GM12874 (cell line): ENCODE results near the gene GABARAP.

Experiments used
- TF ChIP-seq, protein P1 (sequence below): IDR thresholded peaks from 2 replicates; pipeline ENCODE4 v1.5.1; 2011; ENCODE audit warnings: low read depth, mild to moderate bottlenecking, control low read depth, low read length, moderate library complexity; ENCODE audit not compliant: insufficient read depth

The GABARAP gene

DNA sequence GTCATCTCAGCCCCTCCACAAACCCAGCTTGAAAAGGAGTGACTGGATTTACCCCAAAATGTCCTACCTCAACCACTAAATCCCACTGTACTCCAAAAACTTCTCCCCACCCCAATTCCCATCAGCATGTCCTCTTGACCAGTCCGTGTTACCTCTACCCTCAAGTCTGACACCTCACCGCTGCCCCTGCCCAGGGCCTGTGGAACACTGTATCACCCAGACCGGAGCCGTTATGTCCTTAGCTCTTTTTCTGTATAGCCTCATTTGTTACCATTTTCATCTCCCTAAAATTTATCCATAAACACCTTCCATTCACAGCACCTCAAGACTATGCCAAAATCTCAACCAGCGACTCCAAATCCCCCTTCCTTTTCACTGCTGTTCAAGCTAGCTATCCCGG lies 5.4 kb downstream of the GABARAP start:
- TF ChIP-seq, protein P1, sequence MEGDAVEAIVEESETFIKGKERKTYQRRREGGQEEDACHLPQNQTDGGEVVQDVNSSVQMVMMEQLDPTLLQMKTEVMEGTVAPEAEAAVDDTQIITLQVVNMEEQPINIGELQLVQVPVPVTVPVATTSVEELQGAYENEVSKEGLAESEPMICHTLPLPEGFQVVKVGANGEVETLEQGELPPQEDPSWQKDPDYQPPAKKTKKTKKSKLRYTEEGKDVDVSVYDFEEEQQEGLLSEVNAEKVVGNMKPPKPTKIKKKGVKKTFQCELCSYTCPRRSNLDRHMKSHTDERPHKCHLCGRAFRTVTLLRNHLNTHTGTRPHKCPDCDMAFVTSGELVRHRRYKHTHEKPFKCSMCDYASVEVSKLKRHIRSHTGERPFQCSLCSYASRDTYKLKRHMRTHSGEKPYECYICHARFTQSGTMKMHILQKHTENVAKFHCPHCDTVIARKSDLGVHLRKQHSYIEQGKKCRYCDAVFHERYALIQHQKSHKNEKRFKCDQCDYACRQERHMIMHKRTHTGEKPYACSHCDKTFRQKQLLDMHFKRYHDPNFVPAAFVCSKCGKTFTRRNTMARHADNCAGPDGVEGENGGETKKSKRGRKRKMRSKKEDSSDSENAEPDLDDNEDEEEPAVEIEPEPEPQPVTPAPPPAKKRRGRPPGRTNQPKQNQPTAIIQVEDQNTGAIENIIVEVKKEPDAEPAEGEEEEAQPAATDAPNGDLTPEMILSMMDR, result no peak

DNA sequence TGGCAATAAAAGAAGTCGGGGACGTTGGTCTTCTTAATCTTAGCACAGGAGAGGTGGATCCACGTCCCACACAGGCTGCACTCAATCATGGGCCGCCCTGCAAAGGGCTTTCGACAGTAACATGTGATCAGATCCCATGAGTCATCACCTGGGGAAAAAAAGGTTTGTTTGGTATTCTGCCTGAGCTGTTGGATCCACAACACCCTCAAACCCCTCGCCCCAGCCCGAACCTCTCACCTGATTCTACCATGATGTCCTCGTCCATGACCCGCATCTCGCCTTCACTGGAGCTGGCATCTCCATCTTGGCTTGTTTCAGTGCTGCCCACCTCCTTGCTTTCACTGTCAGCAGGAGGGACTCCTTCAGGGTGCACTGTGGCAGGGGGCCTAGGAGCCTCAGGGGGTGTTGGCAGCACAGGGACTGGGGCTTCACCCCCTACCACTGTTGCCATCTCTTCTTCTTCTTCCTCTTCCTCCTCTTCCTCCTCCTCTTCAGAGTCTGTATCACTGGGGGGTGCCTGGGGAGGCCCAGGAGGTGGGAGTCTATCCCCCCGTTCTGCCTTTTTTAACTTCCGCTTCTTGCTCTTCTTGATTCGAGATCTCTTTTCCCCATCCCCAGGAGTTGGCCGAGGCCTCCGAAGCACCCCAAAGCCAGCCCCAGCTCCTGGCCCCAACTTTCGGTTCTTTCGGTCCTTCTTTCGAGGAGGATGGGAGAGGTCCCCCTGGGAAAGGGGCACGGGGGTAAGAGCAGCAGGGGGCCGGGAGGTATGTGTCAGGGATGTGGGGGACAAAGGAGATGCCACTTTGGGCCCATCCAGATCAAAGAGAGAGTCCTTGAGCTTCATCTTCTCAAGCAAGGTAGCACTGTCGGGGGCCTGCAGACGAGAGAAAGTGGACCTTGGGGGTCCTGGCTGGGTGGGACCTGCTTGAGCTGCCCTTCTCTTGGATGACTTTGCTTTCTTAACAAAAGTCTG lies 6.3 kb downstream of the GABARAP start:
- TF ChIP-seq, protein P1, result no peak

DNA sequence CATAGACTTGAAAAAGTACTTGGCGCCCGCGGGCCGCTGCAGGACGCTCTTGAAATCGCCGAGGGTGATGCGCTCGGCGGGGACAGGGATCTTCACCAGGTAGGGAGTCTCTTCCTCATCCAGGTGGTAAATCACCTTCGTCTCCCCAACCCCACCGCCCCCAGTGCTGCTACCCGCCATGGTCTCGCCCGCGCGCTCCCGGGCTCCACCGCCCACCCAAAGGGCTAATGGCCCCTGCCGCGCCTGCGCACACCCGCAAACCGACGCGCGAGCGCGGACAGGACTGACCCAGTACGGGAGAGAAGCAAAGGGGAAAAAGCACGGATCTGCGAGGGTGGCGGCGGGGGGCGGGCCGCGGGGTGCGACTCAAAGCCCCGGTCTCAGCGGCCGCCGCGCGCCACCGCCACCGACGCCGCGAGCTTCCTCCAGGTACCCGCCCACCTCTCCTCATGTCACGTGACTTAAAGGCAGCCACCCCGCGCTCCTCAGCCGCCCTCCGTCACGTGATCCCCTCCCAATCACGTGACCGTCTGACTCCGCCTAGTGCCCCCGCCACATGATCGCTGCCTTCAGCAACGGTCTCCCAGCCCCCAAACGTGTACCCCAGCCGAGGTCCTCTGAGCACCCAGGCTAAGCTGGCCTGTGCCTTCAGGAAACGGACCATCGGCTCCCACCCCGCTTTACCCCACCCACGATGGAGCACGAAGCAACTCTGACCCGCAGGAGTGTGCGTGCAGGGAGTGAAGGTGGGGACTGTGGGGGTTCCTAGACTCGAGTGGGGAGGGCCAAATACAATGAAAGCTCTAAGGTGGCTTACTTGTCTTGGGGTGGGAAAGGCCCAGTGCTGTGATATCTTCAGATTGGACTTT lies 7.9 kb downstream of the GABARAP start, which contains the start of gene DVL2:
Gene DVL2 (minus strand): TSS at position 435 of the 869 bp plus-strand sequence. CDS start 255 bp downstream, at position 180.
- TF ChIP-seq, protein P1, result no peak

DNA sequence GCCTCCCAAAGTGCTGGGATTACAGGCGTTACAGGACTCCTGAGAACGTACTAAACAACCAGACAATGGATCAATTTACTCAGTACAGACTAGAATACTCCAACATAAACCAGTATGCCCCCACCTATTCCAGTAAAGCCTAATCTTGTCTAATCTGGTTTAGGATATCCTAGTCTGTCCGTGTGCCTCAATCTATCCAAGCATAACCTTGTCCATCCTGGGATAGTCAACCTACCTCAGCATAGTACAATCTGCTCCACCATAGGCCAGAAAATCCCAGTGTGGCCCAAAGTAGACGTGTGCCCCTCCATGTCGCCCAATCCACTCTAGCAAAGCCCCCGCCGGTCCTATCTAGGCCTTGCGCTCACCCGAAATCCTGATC lies 8.6 kb downstream of the GABARAP start:
- TF ChIP-seq, protein P1, result no peak

DNA sequence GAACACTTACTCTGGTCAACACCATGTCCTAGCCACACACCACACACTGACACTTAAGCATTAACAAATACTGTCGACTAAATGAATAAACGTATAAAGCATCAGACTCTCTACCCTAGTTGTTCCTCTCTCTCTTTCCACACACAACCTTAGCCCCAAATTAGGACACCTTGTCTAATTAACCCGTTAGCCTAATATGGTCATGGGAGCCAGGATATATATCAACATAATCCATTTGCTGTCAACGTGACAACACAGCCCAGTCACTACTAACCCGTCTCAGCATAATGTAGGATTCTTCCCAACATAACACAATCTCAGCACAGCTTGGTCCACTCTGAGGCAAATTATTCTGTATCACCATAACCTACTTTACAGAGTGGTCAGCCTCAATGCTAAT lies 10.1 kb downstream of the GABARAP start:
- TF ChIP-seq, protein P1, result no peak

DNA sequence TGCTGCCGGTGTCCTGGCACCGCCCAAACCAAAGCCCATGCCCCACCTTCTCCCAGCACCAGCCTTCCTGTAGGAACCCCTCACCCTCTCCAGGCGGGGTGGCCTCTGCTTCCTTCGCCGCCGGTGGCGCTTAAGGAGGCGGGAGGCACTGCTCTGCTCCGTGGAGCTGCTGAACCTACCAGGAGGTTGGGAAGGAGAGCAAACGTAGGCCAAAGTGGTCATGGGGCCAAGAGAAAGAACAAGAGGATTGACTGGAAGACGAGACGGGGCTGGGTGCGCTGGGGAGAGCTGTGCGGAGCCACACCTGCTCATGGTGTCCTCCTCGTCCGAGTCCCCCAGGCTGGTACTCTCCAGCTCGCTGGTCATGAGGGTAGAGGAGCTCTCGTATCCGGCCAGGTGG lies 12.7 kb downstream of the GABARAP start:
- TF ChIP-seq, protein P1, result no peak

DNA sequence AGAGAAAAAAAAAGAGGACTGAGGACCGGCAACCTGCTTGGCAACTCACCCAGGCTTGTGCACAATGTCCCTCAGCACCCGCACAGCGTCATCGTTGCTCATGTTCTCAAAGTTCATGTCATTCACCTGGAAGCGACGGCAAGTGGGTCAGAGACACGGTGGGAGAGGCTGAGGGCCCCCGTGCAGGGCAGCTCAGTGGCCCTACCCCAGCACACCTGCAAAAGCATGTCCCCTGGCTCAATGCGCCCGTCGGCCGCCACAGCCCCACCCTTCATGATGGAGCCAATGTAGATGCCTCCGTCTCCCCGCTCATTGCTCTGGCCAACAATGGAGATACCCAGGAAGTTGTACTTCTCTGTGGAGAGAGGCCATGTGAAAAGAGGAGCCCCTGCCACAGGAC lies 13.3 kb downstream of the GABARAP start:
- TF ChIP-seq, protein P1, result no peak
